ENCODE results near the gene OR2S2. TPM values are rescaled to one million over a fixed set of nuclear protein-coding genes. Genes with fewer than 3 reads are reported as not detected.

The OR2S2 gene
- total RNA-seq, 3 donors from 2014 or later: not detected

DNA sequence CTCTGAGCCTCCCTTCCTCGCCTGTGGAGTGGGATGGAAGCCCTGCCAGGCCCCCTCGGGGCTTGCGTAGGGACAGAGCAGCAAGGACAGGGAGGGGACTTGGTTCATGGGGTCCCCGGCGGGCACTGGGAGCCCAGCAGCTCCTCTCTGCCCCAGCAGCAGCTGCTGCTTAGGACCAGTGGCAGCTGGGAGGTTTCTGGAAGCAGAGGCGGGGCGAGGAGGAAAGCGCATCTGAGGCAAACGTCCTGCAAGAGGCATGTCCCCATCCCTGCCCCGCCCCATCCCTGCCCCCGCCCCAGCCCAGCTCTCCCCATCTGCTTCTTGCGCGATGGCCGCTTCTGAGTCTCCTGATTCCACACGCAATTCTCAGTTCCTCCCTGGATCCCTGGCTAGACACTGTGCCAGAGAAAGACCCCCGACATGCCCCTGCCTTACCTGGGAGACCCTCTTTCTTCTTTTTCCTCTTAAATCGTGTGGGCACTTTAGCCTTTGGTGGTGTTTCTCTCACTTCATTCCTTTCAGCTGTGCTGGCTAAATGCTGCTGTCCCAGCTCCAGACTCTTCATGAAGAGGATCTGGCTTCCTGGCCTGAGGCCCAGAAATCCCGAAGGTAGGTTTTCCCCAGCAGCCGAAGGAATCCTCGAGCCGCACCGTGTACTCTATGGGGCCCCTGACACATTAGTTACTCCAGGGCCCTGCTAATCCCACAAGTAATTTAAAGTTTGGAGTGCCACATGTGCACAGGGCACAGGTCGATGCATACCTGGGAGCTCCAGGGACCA lies 4.4 kb upstream of the OR2S2 start:
- Histone ChIP-seq H3K4me3 (peak overlapping the region in 2 of 3 donors; percentile 26 to 54), H3K27me3 (no peaks in the 10 kb centered on the region), H3K4me1 (no peaks in the 10 kb centered on the region), H3K27ac (peak overlapping the region in 1 of 2 donors; percentile 55), H3K36me3 (no peaks in the 10 kb centered on the region), H3K9me3 (no peaks in the 10 kb centered on the region)
- TF ChIP-seq, protein P1, sequence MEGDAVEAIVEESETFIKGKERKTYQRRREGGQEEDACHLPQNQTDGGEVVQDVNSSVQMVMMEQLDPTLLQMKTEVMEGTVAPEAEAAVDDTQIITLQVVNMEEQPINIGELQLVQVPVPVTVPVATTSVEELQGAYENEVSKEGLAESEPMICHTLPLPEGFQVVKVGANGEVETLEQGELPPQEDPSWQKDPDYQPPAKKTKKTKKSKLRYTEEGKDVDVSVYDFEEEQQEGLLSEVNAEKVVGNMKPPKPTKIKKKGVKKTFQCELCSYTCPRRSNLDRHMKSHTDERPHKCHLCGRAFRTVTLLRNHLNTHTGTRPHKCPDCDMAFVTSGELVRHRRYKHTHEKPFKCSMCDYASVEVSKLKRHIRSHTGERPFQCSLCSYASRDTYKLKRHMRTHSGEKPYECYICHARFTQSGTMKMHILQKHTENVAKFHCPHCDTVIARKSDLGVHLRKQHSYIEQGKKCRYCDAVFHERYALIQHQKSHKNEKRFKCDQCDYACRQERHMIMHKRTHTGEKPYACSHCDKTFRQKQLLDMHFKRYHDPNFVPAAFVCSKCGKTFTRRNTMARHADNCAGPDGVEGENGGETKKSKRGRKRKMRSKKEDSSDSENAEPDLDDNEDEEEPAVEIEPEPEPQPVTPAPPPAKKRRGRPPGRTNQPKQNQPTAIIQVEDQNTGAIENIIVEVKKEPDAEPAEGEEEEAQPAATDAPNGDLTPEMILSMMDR (IDR thresholded peaks at IDR 0.05): no peak
- no peak for TF ChIP-seq POLR2A (IDR thresholded peaks at IDR 0.05)
- no peak for TF ChIP-seq POLR2AphosphoS5 (IDR thresholded peaks at IDR 0.05)
- intact Hi-C loops (cut with DNase I; ENCODE audit: low total_unique reads): no loop called here
- no peak for DNase-seq (ENCODE audit: low spot score in 2 of 2)

DNA sequence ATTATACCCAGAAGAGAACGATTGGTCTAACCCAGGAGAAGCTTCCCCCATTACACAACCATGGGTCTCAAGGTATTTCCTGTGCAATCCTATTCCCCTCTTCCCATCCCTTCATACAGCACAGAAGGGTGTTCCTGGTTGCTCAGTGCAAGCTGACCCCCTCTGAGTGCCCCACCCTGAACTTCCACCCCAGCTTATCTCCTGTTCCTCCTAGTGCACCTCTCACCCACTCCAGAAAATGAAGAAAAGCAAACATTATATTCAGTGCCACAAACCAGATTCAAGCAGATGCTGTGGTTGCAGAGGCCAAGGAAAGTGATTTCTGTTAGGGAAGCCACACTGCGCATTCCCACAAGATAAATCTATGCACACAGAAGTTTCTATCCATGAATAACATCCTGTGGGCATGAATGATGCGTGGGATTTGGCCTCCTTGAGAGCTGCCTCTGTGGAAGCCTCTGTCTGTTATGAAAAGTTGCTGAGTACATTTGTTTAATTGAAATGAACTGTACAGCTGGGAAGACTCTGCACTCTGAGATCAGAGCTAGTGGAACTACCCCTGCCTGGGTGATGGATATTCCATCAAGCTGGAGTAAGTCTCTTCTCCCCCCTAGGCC lies 2.2 kb upstream of the OR2S2 start:
- Histone ChIP-seq H3K27me3 (no peaks in the 10 kb centered on the region), H3K4me1 (no peaks in the 10 kb centered on the region), H3K27ac (no peak overlapping the region), H3K4me3 (no peak overlapping the region), H3K9me3 (no peaks in the 10 kb centered on the region), H3K36me3 (no peaks in the 10 kb centered on the region)
- intact Hi-C loops (cut with DNase I; ENCODE audit: low total_unique reads): no loop called here
- TF ChIP-seq, protein P1 (IDR thresholded peaks at IDR 0.05): no peak
- TF ChIP-seq POLR2AphosphoS5 (IDR thresholded peaks at IDR 0.05) (no peak), POLR2A (IDR thresholded peaks at IDR 0.05) (no peak)
- DNase-seq (ENCODE audit: low spot score in 2 of 2): no peak

DNA sequence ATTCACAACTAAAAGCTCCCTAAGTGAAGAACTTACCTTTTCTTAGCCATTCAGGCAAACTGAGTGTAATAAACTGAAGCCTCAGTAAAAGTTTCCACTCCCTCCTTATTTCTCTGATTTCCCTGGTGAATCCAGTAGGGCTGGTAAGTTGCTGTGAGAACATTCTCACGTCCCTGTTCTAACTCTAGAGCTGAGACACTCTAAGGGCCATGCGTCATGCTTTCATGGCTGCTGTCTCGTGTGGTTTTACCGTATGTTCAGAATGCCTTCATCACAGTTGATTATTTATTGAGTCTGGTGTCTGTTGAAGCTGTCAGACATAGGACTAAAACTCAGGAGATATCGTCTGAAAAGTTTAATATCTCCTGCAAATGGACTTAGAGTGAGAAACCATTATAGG lies 1.3 kb downstream of the OR2S2 start:
- DNase-seq (ENCODE audit: low spot score in 2 of 2): no peak
- no peak overlapping the region for H3K27ac ChIP-seq
- H3K4me3 ChIP-seq: no peak overlapping the region
- H3K27me3 ChIP-seq: no peaks in the 10 kb centered on the region
- H3K36me3 ChIP-seq: no peaks in the 10 kb centered on the region
- H3K9me3 ChIP-seq: no peaks in the 10 kb centered on the region
- intact Hi-C loops (cut with DNase I; ENCODE audit: low total_unique reads): no loop called here
- H3K4me1 ChIP-seq: no peaks in the 10 kb centered on the region
- TF ChIP-seq POLR2A (IDR thresholded peaks at IDR 0.05) (no peak), POLR2AphosphoS5 (IDR thresholded peaks at IDR 0.05) (no peak)
- TF ChIP-seq, protein P1 (IDR thresholded peaks at IDR 0.05): no peak

DNA sequence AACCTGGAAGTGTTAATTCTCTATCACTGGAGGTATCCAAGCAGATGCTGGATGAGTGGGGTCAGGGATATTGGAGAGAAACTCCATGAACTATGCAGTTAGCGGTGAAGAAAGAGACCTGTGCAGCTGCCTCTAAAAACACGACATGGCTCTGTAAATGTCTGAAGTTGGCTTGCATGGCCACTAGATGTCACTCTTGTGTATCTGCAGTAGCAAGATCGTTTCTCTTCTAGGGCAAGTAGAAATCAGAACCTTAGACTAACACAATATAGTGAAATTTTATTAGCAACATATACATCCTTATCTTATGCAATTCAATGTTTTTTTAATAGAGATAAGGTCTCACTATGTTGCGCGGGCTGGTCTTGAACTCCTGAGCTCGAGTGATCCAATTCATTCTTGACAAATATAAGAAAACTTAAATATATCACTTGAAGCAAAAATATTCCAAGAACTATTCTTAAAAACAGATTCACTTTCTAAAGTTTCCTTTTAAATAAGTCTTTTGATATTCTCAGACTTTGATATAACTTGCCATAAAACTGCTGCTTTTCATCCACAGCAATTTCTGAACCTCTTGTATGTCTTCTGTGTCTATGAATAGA lies 2.9 kb downstream of the OR2S2 start:
- Histone ChIP-seq H3K27me3 (no peaks in the 10 kb centered on the region), H3K4me1 (no peaks in the 10 kb centered on the region), H3K36me3 (no peaks in the 10 kb centered on the region), H3K9me3 (no peaks in the 10 kb centered on the region), H3K27ac (no peak overlapping the region), H3K4me3 (no peak overlapping the region)
- no peak for TF ChIP-seq POLR2A (IDR thresholded peaks at IDR 0.05)
- TF ChIP-seq, protein P1 (IDR thresholded peaks at IDR 0.05): peak; percentile 36 to 79 (median 73)
- DNase-seq (ENCODE audit: low spot score in 2 of 2): no peak
- intact Hi-C loops (cut with DNase I; ENCODE audit: low total_unique reads): no loop called here
